ENCODE measurements around the gene LACTB. TPM values are rescaled to one million over a fixed set of nuclear protein-coding genes. Genes with fewer than 3 reads are reported as not detected.

The LACTB gene
- total RNA-seq, 2 donors from 2014 or later, result 13.3 to 14.9 TPM

DNA sequence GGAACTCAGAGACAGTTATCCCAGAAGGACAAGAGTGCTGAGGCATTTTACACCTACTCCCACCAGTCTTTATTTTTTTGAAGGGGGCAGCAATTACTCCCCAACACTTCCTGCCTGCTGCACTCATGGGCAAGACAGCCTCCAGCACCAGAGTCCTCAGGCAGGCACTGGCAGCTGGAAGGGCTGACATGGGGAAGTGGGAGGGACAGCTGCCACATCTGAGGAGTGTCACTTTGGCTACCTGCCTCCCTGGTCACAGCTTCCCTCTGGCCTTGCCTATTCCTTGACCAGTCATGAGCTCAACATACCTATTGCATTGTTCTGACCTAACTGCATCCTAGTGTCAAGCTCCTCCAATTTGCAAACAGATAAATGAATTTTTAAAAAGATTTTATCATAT is 10.2 kb upstream of the LACTB start:
- Histone ChIP-seq H3K9me3 (ENCODE audit: control insufficient read depth, low read length) (no peaks in the 10 kb centered on the region), H3K9ac (ENCODE audit: extremely low read depth, low read length, poor library complexity, severe bottlenecking) (no peak overlapping the region), H3K4me1 (ENCODE audit: control insufficient read depth, insufficient read depth, low read length) (no peaks in the 10 kb centered on the region), H3K4me3 (ENCODE audit: low read length) (no peak overlapping the region), H3K36me3 (ENCODE audit: control insufficient read depth, insufficient read depth, low read length) (no peaks in the 10 kb centered on the region), H3K27ac (ENCODE audit: low read depth, low read length) (no peak overlapping the region), H3K27me3 (ENCODE audit: control insufficient read depth, insufficient read depth, low read length, poor library complexity, severe bottlenecking) (no peaks in the 10 kb centered on the region)
- Mint-ChIP-seq H3K27me3 (ENCODE audit: insufficient read depth) (no peaks in the 10 kb centered on the region), H3K4me3 (no peak overlapping the region), H3K4me1 (no peaks in the 10 kb centered on the region), H3K9me3 (no peaks in the 10 kb centered on the region), H3K36me3 (ENCODE audit: low read depth) (no peaks in the 10 kb centered on the region), H3K27ac (no peak overlapping the region)
- no peak for DNase-seq
- TF ChIP-seq, protein P1, sequence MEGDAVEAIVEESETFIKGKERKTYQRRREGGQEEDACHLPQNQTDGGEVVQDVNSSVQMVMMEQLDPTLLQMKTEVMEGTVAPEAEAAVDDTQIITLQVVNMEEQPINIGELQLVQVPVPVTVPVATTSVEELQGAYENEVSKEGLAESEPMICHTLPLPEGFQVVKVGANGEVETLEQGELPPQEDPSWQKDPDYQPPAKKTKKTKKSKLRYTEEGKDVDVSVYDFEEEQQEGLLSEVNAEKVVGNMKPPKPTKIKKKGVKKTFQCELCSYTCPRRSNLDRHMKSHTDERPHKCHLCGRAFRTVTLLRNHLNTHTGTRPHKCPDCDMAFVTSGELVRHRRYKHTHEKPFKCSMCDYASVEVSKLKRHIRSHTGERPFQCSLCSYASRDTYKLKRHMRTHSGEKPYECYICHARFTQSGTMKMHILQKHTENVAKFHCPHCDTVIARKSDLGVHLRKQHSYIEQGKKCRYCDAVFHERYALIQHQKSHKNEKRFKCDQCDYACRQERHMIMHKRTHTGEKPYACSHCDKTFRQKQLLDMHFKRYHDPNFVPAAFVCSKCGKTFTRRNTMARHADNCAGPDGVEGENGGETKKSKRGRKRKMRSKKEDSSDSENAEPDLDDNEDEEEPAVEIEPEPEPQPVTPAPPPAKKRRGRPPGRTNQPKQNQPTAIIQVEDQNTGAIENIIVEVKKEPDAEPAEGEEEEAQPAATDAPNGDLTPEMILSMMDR (conservative IDR thresholded peaks at IDR 0.05), result no peak

DNA sequence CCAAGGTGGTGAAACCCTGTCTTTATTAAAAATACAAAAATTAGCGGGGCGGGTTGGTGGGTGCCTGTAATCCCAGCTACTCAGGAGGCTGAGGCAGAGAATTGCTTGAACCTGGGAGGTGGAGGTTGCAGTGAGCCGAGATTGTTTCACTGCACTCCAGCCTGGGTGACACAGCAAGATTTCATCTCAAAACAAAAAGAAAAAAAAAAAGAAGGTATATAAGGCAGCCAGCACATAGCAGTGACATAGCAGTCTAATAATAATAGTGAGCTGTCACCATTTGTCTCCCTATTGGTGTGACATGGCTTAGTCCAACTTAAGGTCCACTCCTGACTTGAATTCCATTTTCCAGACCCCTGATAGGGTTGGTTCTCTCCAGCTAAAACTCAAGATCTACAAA is 8.8 kb upstream of the LACTB start:
- DNase-seq, result no peak
- no peak overlapping the region for H3K4me3 Mint-ChIP-seq
- Histone ChIP-seq H3K4me3 (ENCODE audit: low read length) (no peak overlapping the region), H3K27me3 (ENCODE audit: control insufficient read depth, insufficient read depth, low read length, poor library complexity, severe bottlenecking) (no peaks in the 10 kb centered on the region), H3K4me1 (ENCODE audit: control insufficient read depth, insufficient read depth, low read length) (no peaks in the 10 kb centered on the region), H3K9me3 (ENCODE audit: control insufficient read depth, low read length) (no peaks in the 10 kb centered on the region), H3K9ac (ENCODE audit: extremely low read depth, low read length, poor library complexity, severe bottlenecking) (no peak overlapping the region), H3K27ac (ENCODE audit: low read depth, low read length) (no peak overlapping the region), H3K36me3 (ENCODE audit: control insufficient read depth, insufficient read depth, low read length) (no peaks in the 10 kb centered on the region)
- 88 to 94% methylated on average over 2 to 3 of the region's 3 CpGs for WGBS, 2 experiments (ENCODE audit: insufficient coverage in 1 of 2, insufficient read length in 1 of 2)
- H3K9me3 Mint-ChIP-seq, result no peaks in the 10 kb centered on the region
- H3K4me1 Mint-ChIP-seq, result no peaks in the 10 kb centered on the region
- H3K36me3 Mint-ChIP-seq (ENCODE audit: low read depth), result no peaks in the 10 kb centered on the region
- H3K27ac Mint-ChIP-seq, result no peak overlapping the region
- no peaks in the 10 kb centered on the region for H3K27me3 Mint-ChIP-seq (ENCODE audit: insufficient read depth)
- TF ChIP-seq, protein P1 (conservative IDR thresholded peaks at IDR 0.05), result no peak

DNA sequence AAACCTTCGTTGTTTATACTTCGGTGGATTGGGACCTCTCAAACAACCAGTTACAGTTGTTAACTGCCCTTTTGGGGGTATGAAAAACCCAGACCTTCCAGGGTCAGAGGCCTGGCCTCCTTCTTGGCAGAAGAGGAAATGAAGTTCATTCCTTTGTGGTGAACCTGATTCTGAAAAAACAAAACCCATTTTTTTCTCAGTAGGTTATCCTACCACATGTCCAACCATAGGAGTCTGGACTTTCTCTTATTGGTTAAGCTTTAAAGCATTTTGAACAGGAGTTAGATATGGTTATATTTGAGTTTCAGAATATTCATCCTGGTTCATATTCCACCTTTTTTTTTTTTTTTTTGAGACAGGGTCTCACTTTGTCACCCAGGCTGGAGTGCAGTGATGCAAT is 7.2 kb upstream of the LACTB start:
- no peak overlapping the region for H3K4me3 ChIP-seq (ENCODE audit: low read length)
- Mint-ChIP-seq H3K4me3 (no peak overlapping the region), H3K27ac (no peak overlapping the region), H3K9me3 (peaks cover 4% of the 10 kb centered on the region), H3K4me1 (no peaks in the 10 kb centered on the region), H3K27me3 (ENCODE audit: insufficient read depth) (no peaks in the 10 kb centered on the region), H3K36me3 (ENCODE audit: low read depth) (no peaks in the 10 kb centered on the region)
- H3K27ac ChIP-seq (ENCODE audit: low read depth, low read length), result no peak overlapping the region
- H3K4me1 ChIP-seq (ENCODE audit: control insufficient read depth, insufficient read depth, low read length), result no peaks in the 10 kb centered on the region
- H3K9ac ChIP-seq (ENCODE audit: extremely low read depth, low read length, poor library complexity, severe bottlenecking), result no peak overlapping the region
- 95% methylated on average over 2 of the region's 2 CpGs; no CpG with 5 or more reads in 1 of the 2 experiments for WGBS, 2 experiments (ENCODE audit: insufficient coverage in 1 of 2, insufficient read length in 1 of 2)
- TF ChIP-seq, protein P1 (conservative IDR thresholded peaks at IDR 0.05), result no peak
- H3K36me3 ChIP-seq (ENCODE audit: control insufficient read depth, insufficient read depth, low read length), result no peaks in the 10 kb centered on the region
- peaks cover 6% of the 10 kb centered on the region for H3K9me3 ChIP-seq (ENCODE audit: control insufficient read depth, low read length)
- no peak for DNase-seq
- H3K27me3 ChIP-seq (ENCODE audit: control insufficient read depth, insufficient read depth, low read length, poor library complexity, severe bottlenecking), result no peaks in the 10 kb centered on the region
